Endothelial cell of umbilical vein (primary cell): ENCODE measurements around the gene GUCY1A1.

ENCODE experiments used
- CTCF ChIP-seq, 2 donors: IDR thresholded peaks; 1 replicate in 1 of 2; 2 replicates in 1 of 2; pipeline ENCODE4 v1.5.1; 2011; ENCODE audit warnings: low read length in 2 of 2, mild to moderate bottlenecking in 2 of 2, moderate library complexity in 2 of 2, control low read depth in 1 of 2, inconsistent platforms in 1 of 2, low read depth in 1 of 2; ENCODE audit not compliant: insufficient read depth in 1 of 2; ENCODE audit errors: extremely low read depth in 1 of 2
- EZH2 ChIP-seq: IDR thresholded peaks from 2 replicates; pipeline ENCODE4 v1.6.1; 2012; ENCODE audit warnings: borderline replicate concordance, low read depth, mild to moderate bottlenecking, moderate library complexity, low read length, inconsistent platforms; ENCODE audit not compliant: severe bottlenecking
- FOS ChIP-seq: IDR thresholded peaks from 2 replicates; pipeline ENCODE4 v1.6.1; 2011; ENCODE audit warnings: mild to moderate bottlenecking, low read length, moderate library complexity, borderline replicate concordance; ENCODE audit not compliant: insufficient read depth
- GATA2 ChIP-seq: IDR thresholded peaks from 2 replicates; pipeline ENCODE4 v1.7.0; 2011; ENCODE audit warnings: low read depth, mild to moderate bottlenecking, moderate library complexity, mixed read lengths, low read length; ENCODE audit not compliant: insufficient read length, insufficient read depth
- JUN ChIP-seq: IDR thresholded peaks from 2 replicates; pipeline ENCODE4 v1.6.1; 2011; ENCODE audit warnings: borderline replicate concordance, low read depth; ENCODE audit not compliant: insufficient read length, insufficient read depth
- MAX ChIP-seq: IDR thresholded peaks from 2 replicates; pipeline ENCODE4 v1.6.1; 2011; ENCODE audit not compliant: insufficient read depth, insufficient read length
- MYC ChIP-seq: IDR thresholded peaks from one replicate; pipeline ENCODE4 v1.6.1; 2011; ENCODE audit warnings: mild to moderate bottlenecking, low read depth, low read length
- POLR2A ChIP-seq: IDR thresholded peaks from 2 replicates; pipeline ENCODE4 v1.6.1; 2012; ENCODE audit warnings: low read depth, mild to moderate bottlenecking, control low read depth, low read length
- POLR2AphosphoS5 ChIP-seq: IDR thresholded peaks from 2 replicates; pipeline ENCODE4 v1.6.1; 2012; ENCODE audit warnings: low read depth, mild to moderate bottlenecking, control low read depth, low read length, moderate library complexity; ENCODE audit not compliant: insufficient read depth

GRCh38 chr4:155667222-155667567 is 547 bp downstream of the GUCY1A1 start:
- TF ChIP-seq CTCF (IDR thresholded peaks at IDR 0.05; ENCODE audit: extremely low read depth in 1 of 2, insufficient read depth in 1 of 2, low read depth in 1 of 2, low read length in 2 of 2) (no peak), EZH2 (no peak), JUN (no peak), POLR2A (no peak), POLR2AphosphoS5 (no peak), FOS (no peak), MAX (no peak), MYC (no peak), GATA2 (no peak)
